ENCODE measurements around the gene PRKAA2.

The PRKAA2 gene

GRCh38 chr1:56643661-56644060 lies 1.5 kb upstream of the PRKAA2 start:
- DNase-seq, result no peak
- no peaks in the 10 kb centered on the region for H3K4me1 Mint-ChIP-seq
- no peaks in the 10 kb centered on the region for H3K9me3 Mint-ChIP-seq
- CTCF ChIA-PET, result no interaction called here
- no peak overlapping the region for H3K27ac Mint-ChIP-seq
- H3K4me3 Mint-ChIP-seq, result no peak overlapping the region
- no peaks in the 10 kb centered on the region for H3K36me3 Mint-ChIP-seq
- H3K27me3 Mint-ChIP-seq, result peaks cover 27% of the 10 kb centered on the region

GRCh38 chr1:56644064-56644918 lies 823 bp upstream of the PRKAA2 start:
- Mint-ChIP-seq H3K27ac (no peak overlapping the region), H3K4me3 (peak overlapping the region; percentile 20), H3K9me3 (no peaks in the 10 kb centered on the region), H3K4me1 (no peaks in the 10 kb centered on the region), H3K27me3 (peaks cover 27% of the 10 kb centered on the region), H3K36me3 (no peaks in the 10 kb centered on the region)
- no peak for DNase-seq
- CTCF ChIA-PET, result no interaction called here

- Mint-ChIP-seq H3K9me3 (no peaks in the 10 kb centered on the region), H3K27ac (no peak overlapping the region), H3K27me3 (peaks cover 27% of the 10 kb centered on the region), H3K36me3 (no peaks in the 10 kb centered on the region), H3K4me1 (no peaks in the 10 kb centered on the region), H3K4me3 (peak overlapping the region; percentile 18)
- CTCF ChIA-PET, result no interaction called here
- DNase-seq, result no peak
These were observed 677 bp downstream of the PRKAA2 start for GRCh38 chr1:56645677-56646305.

- H3K27ac Mint-ChIP-seq, result no peak overlapping the region
- peaks cover 27% of the 10 kb centered on the region for H3K27me3 Mint-ChIP-seq
- H3K36me3 Mint-ChIP-seq, result no peaks in the 10 kb centered on the region
- H3K4me1 Mint-ChIP-seq, result no peaks in the 10 kb centered on the region
- no peaks in the 10 kb centered on the region for H3K9me3 Mint-ChIP-seq
- CTCF ChIA-PET, result no interaction called here
- H3K4me3 Mint-ChIP-seq, result no peak overlapping the region
- no peak for DNase-seq
These were observed 1.5 kb downstream of the PRKAA2 start for GRCh38 chr1:56646611-56647010.

GRCh38 chr1:56647106-56647505 lies 2.0 kb downstream of the PRKAA2 start:
- no peak overlapping the region for H3K27ac Mint-ChIP-seq
- no peaks in the 10 kb centered on the region for H3K9me3 Mint-ChIP-seq
- no peak overlapping the region for H3K4me3 Mint-ChIP-seq
- H3K36me3 Mint-ChIP-seq, result no peaks in the 10 kb centered on the region
- H3K27me3 Mint-ChIP-seq, result peaks cover 27% of the 10 kb centered on the region
- H3K4me1 Mint-ChIP-seq, result no peaks in the 10 kb centered on the region
- no peak for DNase-seq
- CTCF ChIA-PET, result no interaction called here

GRCh38 chr1:56648546-56648945 lies 3.4 kb downstream of the PRKAA2 start:
- Mint-ChIP-seq H3K36me3 (no peaks in the 10 kb centered on the region), H3K9me3 (no peaks in the 10 kb centered on the region), H3K4me1 (no peaks in the 10 kb centered on the region), H3K27me3 (peaks cover 27% of the 10 kb centered on the region), H3K4me3 (no peak overlapping the region), H3K27ac (no peak overlapping the region)
- no peak for DNase-seq
- CTCF ChIA-PET, result no interaction called here

- Mint-ChIP-seq H3K36me3 (no peaks in the 10 kb centered on the region), H3K4me3 (no peak overlapping the region), H3K9me3 (peaks cover 13% of the 10 kb centered on the region), H3K27ac (no peak overlapping the region), H3K27me3 (no peaks in the 10 kb centered on the region), H3K4me1 (no peaks in the 10 kb centered on the region)
- CTCF ChIA-PET, result no interaction called here
- no peak for DNase-seq
These were observed 9.2 kb downstream of the PRKAA2 start for GRCh38 chr1:56654126-56654923.

GRCh38 chr1:56655991-56656613 lies 11.0 kb downstream of the PRKAA2 start:
- peaks cover 13% of the 10 kb centered on the region for H3K9me3 Mint-ChIP-seq
- no peaks in the 10 kb centered on the region for H3K36me3 Mint-ChIP-seq
- no peak overlapping the region for H3K4me3 Mint-ChIP-seq
- CTCF ChIA-PET, result no interaction called here
- no peak for DNase-seq
- H3K4me1 Mint-ChIP-seq, result no peaks in the 10 kb centered on the region
- H3K27ac Mint-ChIP-seq, result no peak overlapping the region
- no peaks in the 10 kb centered on the region for H3K27me3 Mint-ChIP-seq

GRCh38 chr1:56658254-56658653 lies 13.1 kb downstream of the PRKAA2 start:
- no peak overlapping the region for H3K4me3 Mint-ChIP-seq
- no peaks in the 10 kb centered on the region for H3K4me1 Mint-ChIP-seq
- H3K27ac Mint-ChIP-seq, result no peak overlapping the region
- peaks cover 13% of the 10 kb centered on the region for H3K9me3 Mint-ChIP-seq
- no peaks in the 10 kb centered on the region for H3K27me3 Mint-ChIP-seq
- CTCF ChIA-PET, result no interaction called here
- no peak for DNase-seq
- no peaks in the 10 kb centered on the region for H3K36me3 Mint-ChIP-seq

GRCh38 chr1:56660293-56660692 lies 15.2 kb downstream of the PRKAA2 start:
- H3K36me3 Mint-ChIP-seq, result no peaks in the 10 kb centered on the region
- CTCF ChIA-PET, result no interaction called here
- H3K4me1 Mint-ChIP-seq, result no peaks in the 10 kb centered on the region
- H3K4me3 Mint-ChIP-seq, result no peak overlapping the region
- DNase-seq, result no peak
- no peak overlapping the region for H3K27ac Mint-ChIP-seq
- no peaks in the 10 kb centered on the region for H3K27me3 Mint-ChIP-seq
- H3K9me3 Mint-ChIP-seq, result peaks cover 13% of the 10 kb centered on the region

GRCh38 chr1:56663846-56664245 lies 18.7 kb downstream of the PRKAA2 start:
- Mint-ChIP-seq H3K9me3 (no peaks in the 10 kb centered on the region), H3K4me1 (no peaks in the 10 kb centered on the region), H3K27ac (no peak overlapping the region), H3K4me3 (no peak overlapping the region), H3K36me3 (no peaks in the 10 kb centered on the region), H3K27me3 (no peaks in the 10 kb centered on the region)
- DNase-seq, result no peak
- CTCF ChIA-PET, result no interaction called here

GRCh38 chr1:56665384-56665783 lies 20.3 kb downstream of the PRKAA2 start:
- no peak for DNase-seq

GRCh38 chr1:56666112-56666608 lies 21.0 kb downstream of the PRKAA2 start:
- H3K4me1 Mint-ChIP-seq, result no peaks in the 10 kb centered on the region
- no peaks in the 10 kb centered on the region for H3K27me3 Mint-ChIP-seq
- CTCF ChIA-PET, result no interaction called here
- H3K36me3 Mint-ChIP-seq, result no peaks in the 10 kb centered on the region
- no peak for DNase-seq
- H3K27ac Mint-ChIP-seq, result no peak overlapping the region
- H3K4me3 Mint-ChIP-seq, result no peak overlapping the region
- H3K9me3 Mint-ChIP-seq, result no peaks in the 10 kb centered on the region

More at GRCh38 chr1:56665384-56665783, 20.3 kb downstream of the PRKAA2 start:
- H3K9me3 Mint-ChIP-seq, result no peaks in the 10 kb centered on the region
- no peak overlapping the region for H3K4me3 Mint-ChIP-seq
- CTCF ChIA-PET, result no interaction called here
- H3K27me3 Mint-ChIP-seq, result no peaks in the 10 kb centered on the region
- H3K4me1 Mint-ChIP-seq, result no peaks in the 10 kb centered on the region
- H3K27ac Mint-ChIP-seq, result no peak overlapping the region
- H3K36me3 Mint-ChIP-seq, result no peaks in the 10 kb centered on the region

GRCh38 chr1:56670350-56670749 lies 25.2 kb downstream of the PRKAA2 start:
- no peaks in the 10 kb centered on the region for H3K27me3 Mint-ChIP-seq
- no peaks in the 10 kb centered on the region for H3K36me3 Mint-ChIP-seq
- DNase-seq, result no peak
- H3K4me3 Mint-ChIP-seq, result no peak overlapping the region
- no peaks in the 10 kb centered on the region for H3K4me1 Mint-ChIP-seq
- CTCF ChIA-PET, result no interaction called here
- no peak overlapping the region for H3K27ac Mint-ChIP-seq
- no peaks in the 10 kb centered on the region for H3K9me3 Mint-ChIP-seq

Data from activated naive CD4-positive, alpha-beta T cell treated with anti-CD3 and anti-CD28 coated beads, Interleukin-2, amount 10 ng/mL, durations not matched to agents 7 days and 5 days (primary cell).